SK-N-MC (cell line): ENCODE data around the gene CXCR3.
"Not testable (repeated sequence)": the region's sequence is repeated elsewhere in the genome, so short reads cannot be mapped to it uniquely, and the experiment has no call there.

Experiments
- DNase-seq: peaks from one replicate; pipeline ENCODE4 v3.0.0-alpha.2; 2011; ENCODE audit warnings: low read depth, low spot score
- H3K27ac ChIP-seq: fragments of 200-600 bp; sonication (generic); 2 replicates; pipeline ENCODE4 v1.5.1; 2016; ENCODE audit warnings: mixed run types
- H3K36me3 ChIP-seq: fragments of 200-600 bp; sonication (generic); 2 replicates; pipeline ENCODE4 v1.6.1; 2017; ENCODE audit warnings: antibody characterized with exemption, low read length, mixed read lengths; ENCODE audit not compliant: insufficient read depth
- H3K4me3 ChIP-seq: fragments of 200-600 bp; sonication (generic); 2 replicates; pipeline ENCODE4 v1.5.1; 2016
- H3K9ac ChIP-seq: fragments of 200-600 bp; sonication (generic); 2 replicates; pipeline ENCODE4 v1.8.0; 2017; ENCODE audit warnings: mixed run types, mixed read lengths; ENCODE audit not compliant: insufficient read length
- H3K9me3 ChIP-seq: fragments of 200-600 bp; sonication (generic); 2 replicates; pipeline ENCODE4 v1.6.1; 2017; ENCODE audit warnings: low read depth, mild to moderate bottlenecking, antibody characterized with exemption, low read length, moderate library complexity, mixed read lengths
- EZH2 ChIP-seq: fragments of 200-600 bp; sonication (generic); IDR thresholded peaks from one replicate; pipeline ENCODE4 v1.6.1; 2017; ENCODE audit warnings: antibody characterized with exemption
- FOXP2 ChIP-seq: optimal IDR thresholded peaks from 2 replicates; pipeline ENCODE3; 2011; ENCODE audit warnings: mild to moderate bottlenecking, moderate library complexity; ENCODE audit not compliant: insufficient read depth; ENCODE audit errors: extremely low read length, control extremely low read depth
- POLR2AphosphoS5 ChIP-seq: IDR thresholded peaks from 2 replicates; pipeline ENCODE4 v1.6.1; 2012; ENCODE audit warnings: mild to moderate bottlenecking, low read depth, low read length, borderline replicate concordance

CXCR3 gene

GRCh38 chrX:71579990-71580380, 38.3 kb downstream of the CXCR3 start:
- TF ChIP-seq POLR2AphosphoS5 (no peak), FOXP2 (no peak), EZH2 (no peak)
- Histone ChIP-seq H3K9ac (no peak overlapping the region), H3K4me3 (no peak overlapping the region), H3K27ac (no peak overlapping the region), H3K9me3 (no peaks in the 10 kb centered on the region), H3K36me3 (peaks cover 23% of the 10 kb centered on the region)
- DNase-seq, result no peak

DNA sequence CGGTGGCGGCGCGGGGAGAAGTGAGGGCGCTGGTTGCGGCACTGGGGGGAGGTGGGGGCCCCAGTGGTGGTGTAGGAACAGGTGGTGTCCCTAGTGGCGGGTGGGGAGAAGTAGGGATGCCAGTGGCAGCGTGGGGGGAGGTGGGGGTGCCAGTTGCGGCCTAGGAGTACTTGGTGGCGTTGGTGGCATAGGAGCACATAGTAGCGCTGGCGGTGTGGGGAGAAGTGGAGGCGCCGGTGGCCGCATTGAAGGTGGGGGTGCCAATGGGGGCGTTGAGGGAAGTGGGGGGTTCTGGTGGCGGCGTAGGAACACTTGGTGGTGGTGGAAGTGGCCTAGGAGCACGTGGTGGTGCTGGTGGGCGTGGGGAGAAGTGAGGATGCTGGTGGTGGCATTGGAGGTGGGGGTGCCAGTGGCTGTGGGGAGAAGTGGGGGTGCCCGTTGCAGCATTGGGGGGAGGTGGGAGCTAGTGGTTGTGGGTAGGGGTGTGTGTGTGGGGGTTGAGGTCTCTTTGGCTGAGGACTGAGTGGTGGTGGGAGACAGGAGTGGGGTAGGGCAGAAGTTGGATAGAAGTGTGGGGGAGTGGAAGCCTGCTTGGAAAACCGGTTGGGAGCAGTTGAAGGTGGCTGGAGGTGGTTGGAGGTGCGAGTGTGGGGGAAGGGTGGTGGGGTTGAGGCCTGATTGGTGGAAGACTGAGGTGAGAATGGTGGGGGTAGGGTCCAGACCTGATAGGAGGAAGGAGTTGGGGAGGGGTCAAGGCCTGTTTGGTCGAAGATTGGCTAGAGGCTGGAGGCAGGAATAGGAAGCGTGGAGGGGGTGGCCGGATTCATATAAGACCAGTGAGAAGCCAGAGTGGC, 38.9 kb downstream of the CXCR3 start:
- Histone ChIP-seq H3K36me3 (peaks cover 29% of the 10 kb centered on the region), H3K9me3 (no peaks in the 10 kb centered on the region), H3K9ac (no peak overlapping the region), H3K4me3 (no peak overlapping the region), H3K27ac (no peak overlapping the region)
- TF ChIP-seq FOXP2, result no peak
- TF ChIP-seq POLR2AphosphoS5, result no peak
- TF ChIP-seq EZH2, result no peak
- DNase-seq, result no peak

DNA sequence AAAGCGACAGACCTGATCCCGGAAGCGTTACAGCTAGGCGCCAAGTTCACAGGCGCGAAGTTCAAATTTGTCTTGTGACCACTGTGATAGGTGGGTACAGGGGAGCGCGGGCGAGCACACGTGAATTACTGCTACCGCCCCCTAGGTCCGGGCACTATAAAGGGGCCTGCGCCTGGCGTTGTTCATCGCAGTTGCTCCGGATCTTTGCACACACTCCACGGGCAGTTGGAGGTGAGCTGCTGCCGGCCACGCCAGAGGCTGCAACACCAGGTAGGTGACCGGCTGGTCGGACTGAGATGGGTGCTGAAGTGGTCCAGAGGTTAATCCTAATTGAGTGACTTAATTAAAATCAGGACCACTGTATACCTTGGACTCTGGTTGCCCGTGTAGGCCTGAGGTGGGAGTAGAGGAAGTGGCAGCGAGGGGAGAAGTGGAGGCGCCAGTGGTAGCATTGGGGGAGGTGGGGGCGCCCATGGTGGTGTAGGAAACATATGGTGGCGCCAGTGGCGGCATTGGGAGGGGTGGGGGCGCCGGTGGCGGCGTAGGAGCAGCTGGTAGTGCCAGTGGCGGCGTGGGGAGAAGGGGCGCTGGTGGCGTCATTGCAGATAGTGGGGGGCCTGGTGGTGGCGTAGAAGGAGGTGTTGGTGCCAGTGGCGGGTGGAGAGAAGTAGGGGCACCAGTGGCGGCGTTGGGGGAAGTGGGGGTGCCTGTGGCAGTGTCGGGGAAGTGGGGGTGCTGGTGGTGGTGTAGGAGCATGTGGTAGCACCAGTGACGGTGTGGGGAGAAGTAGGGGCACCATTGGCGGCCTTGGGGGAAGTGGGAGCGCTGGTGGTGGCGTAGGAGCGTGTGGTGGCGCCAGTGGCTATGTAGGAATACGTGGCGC, 39.8 kb downstream of the CXCR3 start, which contains the start of gene GCNA:
Gene GCNA (plus strand): TSS at position 185 of the 883 bp plus-strand sequence. CDS start 2,385 bp downstream, outside the sequence.
- DNase-seq, result no peak
- Histone ChIP-seq H3K9me3 (no peaks in the 10 kb centered on the region), H3K36me3 (peaks cover 38% of the 10 kb centered on the region), H3K27ac (no peak within 1 kb of the TSS), H3K9ac (no peak within 1 kb of the TSS), H3K4me3 (no peak within 1 kb of the TSS)
- TF ChIP-seq FOXP2, result no peak
- no peak for TF ChIP-seq POLR2AphosphoS5
- TF ChIP-seq EZH2, result no peak

DNA sequence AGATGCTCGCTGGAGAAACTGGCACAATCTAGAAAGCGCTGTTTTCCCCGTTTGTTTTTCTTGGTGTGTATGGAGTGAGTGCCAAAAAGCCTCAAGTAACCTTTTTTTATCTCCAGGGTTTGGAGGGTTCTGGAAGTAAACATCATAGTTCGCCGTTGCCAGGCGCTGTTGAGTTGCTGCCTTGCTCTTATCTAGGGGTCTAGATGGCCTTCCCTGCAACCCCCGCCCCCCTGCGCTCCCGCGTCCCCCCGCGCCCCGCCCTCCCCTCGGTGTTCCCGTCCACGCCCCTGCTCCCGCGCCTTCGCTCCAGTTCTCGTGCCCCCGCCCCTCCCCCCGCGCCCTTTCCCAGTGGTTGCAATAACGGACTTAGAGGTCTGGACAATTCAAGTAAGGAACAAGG, 40.6 kb downstream of the CXCR3 start:
- TF ChIP-seq FOXP2 (no peak), EZH2 (no peak), POLR2AphosphoS5 (no peak)
- Histone ChIP-seq H3K4me3 (no peak overlapping the region), H3K9me3 (no peaks in the 10 kb centered on the region), H3K36me3 (peaks cover 46% of the 10 kb centered on the region), H3K9ac (no peak overlapping the region), H3K27ac (no peak overlapping the region)
- no peak for DNase-seq

- H3K4me3 ChIP-seq, result no peak overlapping the region
- H3K36me3 ChIP-seq, result peaks cover 69% of the 10 kb centered on the region
- no peak for DNase-seq
- H3K27ac ChIP-seq, result no peak overlapping the region
- H3K9ac ChIP-seq, result no peak overlapping the region
- H3K9me3 ChIP-seq, result no peaks in the 10 kb centered on the region
- TF ChIP-seq EZH2 (no peak), POLR2AphosphoS5 (no peak), FOXP2 (no peak)
These were observed 44.7 kb downstream of the CXCR3 start for GRCh38 chrX:71573590-71573989.

DNA sequence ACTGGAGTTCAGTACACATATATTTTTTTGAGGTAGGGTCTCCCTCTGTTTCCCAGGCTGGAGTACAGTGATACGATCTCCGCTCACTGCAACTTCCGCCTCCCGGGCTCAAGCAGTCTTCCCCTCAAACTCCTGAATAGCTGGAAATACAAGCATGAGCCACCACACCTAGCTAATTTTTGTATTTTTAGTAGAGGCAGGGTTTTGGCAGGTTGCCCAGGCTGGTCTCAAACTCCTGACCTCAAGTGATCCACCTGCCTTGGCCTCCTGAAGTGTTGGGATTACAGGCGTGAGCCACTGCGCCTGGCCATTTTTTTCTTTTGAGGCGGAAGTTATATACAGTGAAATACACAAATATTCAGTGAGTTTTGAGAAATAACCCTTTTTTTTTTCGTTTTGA, 46.9 kb downstream of the CXCR3 start:
- not testable (repeated sequence) for H3K9ac ChIP-seq, H3K4me3 ChIP-seq, H3K9me3 ChIP-seq, DNase-seq, H3K27ac ChIP-seq
- H3K36me3 ChIP-seq, result peaks cover 80% of the 10 kb centered on the region
